Suprapubic skin (tissue), 4 donors: ENCODE data around the gene RECK. TPM values are rescaled to one million over a fixed set of nuclear protein-coding genes. Genes with fewer than 3 reads are reported as not detected.

Experiments used
- DNase-seq, 2 donors: peaks; one replicate each; pipeline ENCODE4 v3.0.0-alpha.2; 2019; ENCODE audit warnings: low spot score in 2 of 2
- H3K27ac ChIP-seq: fragments of 200-600 bp; sonication (generic); one replicate; pipeline ENCODE4 v1.5.1; 2019
- H3K27me3 ChIP-seq: fragments of 200-600 bp; sonication (generic); one replicate; pipeline ENCODE4 v1.5.1; 2019
- H3K36me3 ChIP-seq: fragments of 200-600 bp; sonication (generic); one replicate; pipeline ENCODE4 v1.5.1; 2019
- H3K4me1 ChIP-seq: fragments of 200-600 bp; sonication (generic); one replicate; pipeline ENCODE4 v1.5.1; 2019
- H3K4me3 ChIP-seq: fragments of 200-600 bp; sonication (generic); one replicate; pipeline ENCODE4 v1.5.1; 2019; ENCODE audit warnings: mild to moderate bottlenecking
- H3K9me3 ChIP-seq: fragments of 200-600 bp; sonication (generic); one replicate; pipeline ENCODE4 v1.5.1; 2019
- CTCF ChIP-seq, 2 donors: fragments of 200-600 bp in 1 of 2; fragments of 450-650 bp in 1 of 2; sonication (generic) in 1 of 2; IDR thresholded peaks; one replicate each; pipeline ENCODE4 v1.5.1; 2016 to 2019; ENCODE audit warnings: antibody characterized with exemption in 2 of 2, mild to moderate bottlenecking in 1 of 2, moderate library complexity in 1 of 2
- EP300 ChIP-seq: sonication (generic); formaldehyde crosslinking; IDR thresholded peaks from one replicate; pipeline ENCODE4 v1.6.1; 2017; ENCODE audit warnings: antibody characterized with exemption
- POLR2A ChIP-seq, 2 donors: fragments of 450-650 bp; IDR thresholded peaks; one replicate each; pipeline ENCODE4 v1.6.1; 2017; ENCODE audit warnings: antibody characterized with exemption in 2 of 2, mild to moderate bottlenecking in 2 of 2, moderate library complexity in 2 of 2
- POLR2AphosphoS5 ChIP-seq, 3 donors: sonication (generic); formaldehyde crosslinking; IDR thresholded peaks; one replicate each; pipeline ENCODE4 v1.6.1; 2017; ENCODE audit warnings: antibody characterized with exemption in 3 of 3
- whole genome bisulfite sequencing: methylation state at CpG from one replicate; pipeline ENCODE4 v1.1.5; 2018; 5-methylcytosine and 5-hydroxymethylcytosine counted together
- total RNA-seq, 4 donors: library from RNA; depleted of rRNA; stranded (reverse); fragments of >200 nt; gene quantifications; one replicate each; pipeline ENCODE4 v1.1.0, GENCODE V29; 2016

RECK gene
- total RNA-seq, 4 donors from 2014 or later = 3.1 to 6.4 (median 4.0) TPM

- peaks cover 9% of the 10 kb centered on the region for H3K27me3 ChIP-seq
- H3K4me1 ChIP-seq = no peaks in the 10 kb centered on the region
- no peaks in the 10 kb centered on the region for H3K36me3 ChIP-seq
- TF ChIP-seq EP300 = no peak
- TF ChIP-seq POLR2AphosphoS5 (IDR thresholded peaks at IDR 0.05) = no peak
- TF ChIP-seq POLR2A (IDR thresholded peaks at IDR 0.05) = no peak
- TF ChIP-seq CTCF (IDR thresholded peaks at IDR 0.05) = no peak
- 63% methylated on average over 1 of the region's 1 CpG for WGBS
- no peak for DNase-seq
- no peaks in the 10 kb centered on the region for H3K9me3 ChIP-seq
- H3K4me3 ChIP-seq = no peak overlapping the region
- H3K27ac ChIP-seq = no peak overlapping the region
Measured at GRCh38 chr9:35998333-35998732, 38.4 kb upstream of the RECK start.

DNA sequence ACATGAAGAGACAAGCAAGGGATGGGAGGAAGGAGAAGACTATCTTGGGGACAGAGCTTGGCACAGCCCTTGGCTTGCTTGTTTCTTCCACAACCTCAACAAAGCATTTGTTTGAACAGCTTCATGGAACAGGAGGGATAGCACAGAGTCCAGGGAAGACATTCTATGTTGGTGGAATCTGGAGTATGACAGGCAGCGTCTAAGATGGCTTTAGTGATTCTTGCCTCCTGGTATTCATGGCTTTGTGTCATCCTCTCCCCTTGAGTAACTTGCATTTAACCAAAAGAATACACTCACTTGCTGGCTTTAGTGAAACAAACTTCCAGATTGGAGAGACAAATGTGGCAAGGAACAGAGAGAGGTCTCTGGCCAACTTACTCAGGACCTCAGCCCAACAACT, 30.8 kb upstream of the RECK start:
- Histone ChIP-seq H3K9me3 (no peaks in the 10 kb centered on the region), H3K4me1 (no peaks in the 10 kb centered on the region), H3K27me3 (peaks cover 6% of the 10 kb centered on the region), H3K4me3 (no peak overlapping the region), H3K27ac (no peak overlapping the region), H3K36me3 (no peaks in the 10 kb centered on the region)
- no peak for DNase-seq
- TF ChIP-seq EP300 (no peak), POLR2AphosphoS5 (IDR thresholded peaks at IDR 0.05) (no peak), POLR2A (IDR thresholded peaks at IDR 0.05) (no peak), CTCF (IDR thresholded peaks at IDR 0.05) (no peak)
- WGBS = 74% methylated on average over 1 of the region's 1 CpG

- no peaks in the 10 kb centered on the region for H3K4me1 ChIP-seq
- peaks cover 6% of the 10 kb centered on the region for H3K27me3 ChIP-seq
- H3K27ac ChIP-seq = no peak overlapping the region
- DNase-seq = no peak
- no peaks in the 10 kb centered on the region for H3K36me3 ChIP-seq
- no peaks in the 10 kb centered on the region for H3K9me3 ChIP-seq
- TF ChIP-seq CTCF (IDR thresholded peaks at IDR 0.05) (no peak), POLR2A (IDR thresholded peaks at IDR 0.05) (no peak), EP300 (no peak), POLR2AphosphoS5 (IDR thresholded peaks at IDR 0.05) (no peak)
- 78% methylated on average over 3 of the region's 3 CpGs for WGBS
- H3K4me3 ChIP-seq = no peak overlapping the region
Measured at GRCh38 chr9:36006549-36007315, 30.0 kb upstream of the RECK start.

GRCh38 chr9:36007316-36007708, 29.4 kb upstream of the RECK start:
- Histone ChIP-seq H3K27ac (no peak overlapping the region), H3K27me3 (peaks cover 6% of the 10 kb centered on the region), H3K4me1 (no peaks in the 10 kb centered on the region), H3K36me3 (no peaks in the 10 kb centered on the region), H3K9me3 (no peaks in the 10 kb centered on the region), H3K4me3 (no peak overlapping the region)
- DNase-seq = no peak
- 79% methylated on average over 1 of the region's 1 CpG for WGBS
- TF ChIP-seq POLR2AphosphoS5 (IDR thresholded peaks at IDR 0.05) (no peak), CTCF (IDR thresholded peaks at IDR 0.05) (no peak), EP300 (no peak), POLR2A (IDR thresholded peaks at IDR 0.05) (no peak)

DNA sequence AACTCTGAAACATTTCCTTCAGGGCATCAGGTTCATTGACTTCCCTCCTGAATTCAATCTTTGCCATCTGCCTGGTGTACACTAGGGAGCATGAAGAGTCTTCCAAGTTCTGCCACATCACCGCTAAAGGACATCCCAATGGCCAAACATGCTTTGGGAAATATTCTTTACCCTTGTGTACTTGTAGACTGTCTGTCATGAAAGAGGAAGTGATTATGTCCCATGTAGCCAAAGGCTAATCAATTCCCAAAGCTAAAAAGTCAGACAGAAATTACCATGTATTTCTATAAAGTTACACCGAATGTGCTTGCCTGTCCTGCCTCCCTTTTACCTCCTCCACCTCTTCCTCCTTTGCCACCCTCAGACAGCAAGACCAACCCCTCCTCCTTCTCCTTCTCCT, 28.9 kb upstream of the RECK start:
- no peak overlapping the region for H3K27ac ChIP-seq
- no peak overlapping the region for H3K4me3 ChIP-seq
- H3K36me3 ChIP-seq = no peaks in the 10 kb centered on the region
- no peak for DNase-seq
- peaks cover under 1% of the 10 kb centered on the region for H3K27me3 ChIP-seq
- WGBS = 95% methylated on average over 2 of the region's 2 CpGs
- H3K9me3 ChIP-seq = no peaks in the 10 kb centered on the region
- TF ChIP-seq POLR2A (IDR thresholded peaks at IDR 0.05) (no peak), CTCF (IDR thresholded peaks at IDR 0.05) (no peak), EP300 (no peak)
- no peaks in the 10 kb centered on the region for H3K4me1 ChIP-seq
